HG02885 (cell line): Measurements from ENCODE around the gene TCF12.

ENCODE experiments used
- ATAC-seq: cut with Tn5 transposase; IDR thresholded peaks from one replicate; pipeline ENCODE4 v1.9.1; 2021; ENCODE audit warnings: mild to moderate bottlenecking; ENCODE audit not compliant: unreplicated experiment, poor library complexity

TCF12 gene

GRCh38 chr15:57038040-57038439 lies 119.6 kb downstream of the TCF12 start:
- no peak for ATAC-seq

- no peak for ATAC-seq
Measured at GRCh38 chr15:57038496-57038895, 120.1 kb downstream of the TCF12 start.

GRCh38 chr15:57041416-57041815 lies 123.0 kb downstream of the TCF12 start:
- no peak for ATAC-seq

GRCh38 chr15:57044072-57044702 lies 125.7 kb downstream of the TCF12 start:
- ATAC-seq = no peak

GRCh38 chr15:57044970-57045369 lies 126.5 kb downstream of the TCF12 start:
- no peak for ATAC-seq

GRCh38 chr15:57045741-57046382 lies 127.4 kb downstream of the TCF12 start:
- peak; percentile 95 for ATAC-seq

- no peak for ATAC-seq
Measured at GRCh38 chr15:57048930-57049549, 130.6 kb downstream of the TCF12 start.

GRCh38 chr15:57053470-57053869 lies 135.0 kb downstream of the TCF12 start:
- no peak for ATAC-seq

- no peak for ATAC-seq
Measured at GRCh38 chr15:57054204-57054750, 135.8 kb downstream of the TCF12 start.

GRCh38 chr15:57056357-57056756 lies 137.9 kb downstream of the TCF12 start:
- no peak for ATAC-seq

GRCh38 chr15:57057134-57057930 lies 138.9 kb downstream of the TCF12 start:
- ATAC-seq = no peak

- ATAC-seq = no peak
Measured at GRCh38 chr15:57059026-57059660, 140.7 kb downstream of the TCF12 start.

GRCh38 chr15:57060799-57061198 lies 142.4 kb downstream of the TCF12 start:
- ATAC-seq = no peak

- no peak for ATAC-seq
Measured at GRCh38 chr15:57061281-57061680, 142.8 kb downstream of the TCF12 start.

GRCh38 chr15:57061696-57062095 lies 143.3 kb downstream of the TCF12 start:
- no peak for ATAC-seq

GRCh38 chr15:57064033-57064432 lies 145.6 kb downstream of the TCF12 start:
- no peak for ATAC-seq

GRCh38 chr15:57069423-57069822 lies 151.0 kb downstream of the TCF12 start:
- no peak for ATAC-seq

GRCh38 chr15:57070674-57071073 lies 152.2 kb downstream of the TCF12 start:
- no peak for ATAC-seq

GRCh38 chr15:57079446-57079845 lies 161.0 kb downstream of the TCF12 start:
- ATAC-seq = no peak

GRCh38 chr15:57079931-57080620 lies 161.6 kb downstream of the TCF12 start:
- ATAC-seq = peak; percentile 73
